ENCODE measurements around the gene ZDHHC19. TPM values are rescaled to one million over a fixed set of nuclear protein-coding genes. Genes with fewer than 3 reads are reported as not detected.

Gene ZDHHC19
- total and polyA plus RNA-seq, 7 donors = 0.38 to 0.99 TPM; not detected in 5

DNA sequence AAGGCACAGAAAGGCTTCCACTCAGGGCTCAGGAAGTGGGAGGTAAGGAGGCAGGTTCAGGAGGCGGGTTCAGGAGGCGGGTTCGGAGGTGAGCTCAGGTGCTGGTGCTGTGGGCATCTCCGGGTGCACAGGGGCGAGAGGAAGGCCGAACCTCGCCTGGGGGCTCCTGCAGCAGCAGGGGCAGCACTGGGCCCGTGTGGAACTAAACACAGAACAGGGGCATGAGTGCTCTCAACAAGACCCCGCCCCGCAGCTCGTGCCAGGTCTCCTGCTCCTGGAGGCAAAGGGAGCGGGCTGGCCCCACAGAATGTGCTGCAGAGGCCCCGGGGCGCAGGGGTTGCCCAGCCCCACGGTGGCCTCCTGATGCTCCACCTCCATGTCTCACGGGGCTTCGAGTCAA is 13.7 kb downstream of the ZDHHC19 start:
- Histone ChIP-seq H3K9me3 (no peaks in the 10 kb centered on the region), H3K36me3 (no peaks in the 10 kb centered on the region), H3K27ac (no peak overlapping the region), H3K4me3 (no peak overlapping the region), H3K4me1 (peaks cover 0 to 10% (median 6%) of the 10 kb centered on the region in 4 donors), H3K27me3 (no peaks in the 10 kb centered on the region)
- DNase-seq = no peak
- intact Hi-C loops (cut with DNase I) = no loop called here
- TF ChIP-seq POLR2A (IDR thresholded peaks at IDR 0.05) (no peak), POLR2AphosphoS5 (IDR thresholded peaks at IDR 0.05) (no peak), EP300 (IDR thresholded peaks at IDR 0.05) (no peak)
- TF ChIP-seq, protein P1, sequence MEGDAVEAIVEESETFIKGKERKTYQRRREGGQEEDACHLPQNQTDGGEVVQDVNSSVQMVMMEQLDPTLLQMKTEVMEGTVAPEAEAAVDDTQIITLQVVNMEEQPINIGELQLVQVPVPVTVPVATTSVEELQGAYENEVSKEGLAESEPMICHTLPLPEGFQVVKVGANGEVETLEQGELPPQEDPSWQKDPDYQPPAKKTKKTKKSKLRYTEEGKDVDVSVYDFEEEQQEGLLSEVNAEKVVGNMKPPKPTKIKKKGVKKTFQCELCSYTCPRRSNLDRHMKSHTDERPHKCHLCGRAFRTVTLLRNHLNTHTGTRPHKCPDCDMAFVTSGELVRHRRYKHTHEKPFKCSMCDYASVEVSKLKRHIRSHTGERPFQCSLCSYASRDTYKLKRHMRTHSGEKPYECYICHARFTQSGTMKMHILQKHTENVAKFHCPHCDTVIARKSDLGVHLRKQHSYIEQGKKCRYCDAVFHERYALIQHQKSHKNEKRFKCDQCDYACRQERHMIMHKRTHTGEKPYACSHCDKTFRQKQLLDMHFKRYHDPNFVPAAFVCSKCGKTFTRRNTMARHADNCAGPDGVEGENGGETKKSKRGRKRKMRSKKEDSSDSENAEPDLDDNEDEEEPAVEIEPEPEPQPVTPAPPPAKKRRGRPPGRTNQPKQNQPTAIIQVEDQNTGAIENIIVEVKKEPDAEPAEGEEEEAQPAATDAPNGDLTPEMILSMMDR (IDR thresholded peaks at IDR 0.05) = no peak
- WGBS, 2 donors = 87 to 88% methylated on average over 17 of the region's 17 CpGs

DNA sequence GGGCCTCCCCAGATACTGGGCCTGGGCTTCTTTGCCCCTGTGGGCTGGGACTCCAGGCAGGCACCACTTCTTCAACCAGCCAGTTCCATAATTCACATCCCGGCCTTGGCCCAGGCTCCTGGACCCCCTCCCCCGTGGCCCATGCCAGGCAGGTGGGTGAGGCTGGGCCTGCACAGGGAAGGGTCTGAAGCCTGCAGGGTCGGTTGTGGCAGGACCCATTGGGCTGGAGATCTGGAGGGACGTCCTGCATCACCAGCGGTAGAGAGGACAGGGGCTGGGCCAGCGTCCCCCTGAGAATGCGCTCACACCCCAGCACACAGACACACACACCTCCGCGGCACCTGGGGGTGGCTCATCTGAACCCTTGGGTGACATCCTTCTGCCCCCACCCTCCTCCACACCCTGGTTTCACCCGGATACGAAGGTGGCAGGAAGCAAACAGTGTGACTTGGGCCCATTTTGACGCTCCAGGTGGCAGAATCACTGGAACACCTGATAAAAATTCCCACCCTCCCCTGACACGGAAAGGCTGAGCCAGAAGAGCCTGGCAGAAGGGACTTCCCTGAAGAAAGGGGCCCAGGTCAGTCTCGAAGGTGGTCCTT is 15.4 kb downstream of the ZDHHC19 start:
- WGBS, 2 donors = 74 to 84% methylated on average over 14 of the region's 14 CpGs
- no peak for DNase-seq
- Histone ChIP-seq H3K9me3 (no peaks in the 10 kb centered on the region), H3K27me3 (no peaks in the 10 kb centered on the region), H3K36me3 (no peaks in the 10 kb centered on the region), H3K4me1 (no peaks in the 10 kb centered on the region), H3K27ac (no peak overlapping the region), H3K4me3 (no peak overlapping the region)
- no peak for TF ChIP-seq POLR2A (IDR thresholded peaks at IDR 0.05)
- TF ChIP-seq, protein P1 (IDR thresholded peaks at IDR 0.05) = no peak
- intact Hi-C loops (cut with DNase I) = loop anchor here (1.0 kb wide), 1 partner anchor 122 kb away; no protein-coding TSS in a partner anchor

DNA sequence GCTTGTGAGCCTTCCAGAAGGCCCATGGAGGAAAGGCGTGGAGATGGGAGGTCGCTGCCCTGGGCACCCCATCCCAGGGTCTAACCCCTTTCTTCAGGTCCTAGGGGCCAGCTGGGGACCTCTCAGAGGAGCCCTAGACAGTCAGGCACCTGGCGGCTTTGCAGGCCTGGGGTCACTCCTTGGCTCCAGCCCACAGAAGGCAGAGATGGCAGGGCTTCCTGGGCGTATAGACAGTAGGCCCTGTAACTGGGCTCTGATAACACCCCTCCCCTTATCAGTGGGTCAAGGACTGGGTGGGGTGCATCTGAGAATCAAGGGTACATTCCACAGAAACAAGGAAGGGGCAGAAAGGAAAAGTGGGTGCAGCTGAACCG is 16.7 kb downstream of the ZDHHC19 start:
- TF ChIP-seq, protein P1 (IDR thresholded peaks at IDR 0.05) = no peak
- no peak for TF ChIP-seq EP300 (IDR thresholded peaks at IDR 0.05)
- TF ChIP-seq POLR2AphosphoS5 (IDR thresholded peaks at IDR 0.05) = no peak
- TF ChIP-seq POLR2A (IDR thresholded peaks at IDR 0.05) = no peak

DNA sequence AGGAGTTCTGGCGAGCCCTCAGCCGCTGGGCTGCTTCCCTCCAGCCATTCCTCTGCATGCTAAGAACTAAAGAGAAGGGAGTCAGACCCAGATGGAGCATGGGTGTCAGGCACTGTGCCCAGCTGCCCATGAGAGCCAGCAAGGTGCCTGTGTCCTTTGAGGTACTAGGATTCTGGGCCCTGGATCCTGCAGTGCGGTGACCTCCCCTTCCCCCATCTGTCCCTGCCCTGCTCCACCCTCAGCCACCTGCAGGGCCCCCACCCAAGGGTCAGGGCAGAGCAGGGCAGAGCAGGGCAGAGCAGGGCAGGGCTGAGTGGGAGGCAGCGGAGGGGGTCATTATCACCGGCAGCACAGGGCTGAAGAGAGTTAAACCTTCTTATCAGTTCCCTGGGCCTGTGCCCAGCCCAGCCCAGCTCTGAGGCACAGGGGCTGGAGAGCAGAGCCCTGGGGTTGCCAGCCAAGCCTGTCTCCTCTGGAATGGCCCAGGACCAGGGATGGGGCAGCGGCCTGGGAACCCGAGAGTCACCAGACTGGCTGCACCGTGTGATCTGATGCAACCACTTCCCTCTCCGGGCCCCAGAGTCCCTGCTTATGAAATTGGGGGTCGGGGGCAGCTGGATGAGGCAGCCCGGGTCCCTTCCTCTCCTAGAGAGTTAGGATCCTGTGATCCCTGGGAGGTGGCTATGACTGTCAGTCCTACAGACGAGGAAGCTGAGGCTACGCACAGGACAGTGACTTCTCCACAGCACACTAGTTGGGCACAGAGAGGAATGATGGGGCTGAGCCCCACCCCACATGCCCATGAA is 17.3 kb downstream of the ZDHHC19 start:
- 18 to 60% methylated on average over 13 of the region's 13 CpGs for WGBS, 2 donors
- H3K27ac ChIP-seq = peak overlapping the region in 1 of 4 donors; percentile 12
- H3K4me1 ChIP-seq = no peaks in the 10 kb centered on the region
- intact Hi-C loops (cut with DNase I) = no loop called here
- H3K36me3 ChIP-seq = no peaks in the 10 kb centered on the region
- TF ChIP-seq POLR2A (IDR thresholded peaks at IDR 0.05) = no peak
- no peak for TF ChIP-seq EP300 (IDR thresholded peaks at IDR 0.05)
- TF ChIP-seq, protein P1 (IDR thresholded peaks at IDR 0.05) = no peak
- TF ChIP-seq POLR2AphosphoS5 (IDR thresholded peaks at IDR 0.05) = no peak
- no peak overlapping the region for H3K4me3 ChIP-seq
- H3K27me3 ChIP-seq = no peaks in the 10 kb centered on the region
- H3K9me3 ChIP-seq = no peaks in the 10 kb centered on the region
- DNase-seq = no peak

More for the DNA sequence above, 16.7 kb downstream of the ZDHHC19 start:
- H3K9me3 ChIP-seq = no peaks in the 10 kb centered on the region
- H3K4me3 ChIP-seq = no peak overlapping the region
- DNase-seq = no peak
- intact Hi-C loops (cut with DNase I) = no loop called here
- no peak overlapping the region for H3K27ac ChIP-seq
- H3K4me1 ChIP-seq = no peaks in the 10 kb centered on the region
- H3K36me3 ChIP-seq = no peaks in the 10 kb centered on the region
- no peaks in the 10 kb centered on the region for H3K27me3 ChIP-seq
- WGBS, 2 donors = 74 to 84% methylated on average over 5 of the region's 5 CpGs
